ENCODE results near the gene KBTBD4. TPM values are rescaled to one million over a fixed set of nuclear protein-coding genes. Genes with fewer than 3 reads are reported as not detected.

The KBTBD4 gene
- total RNA-seq, 1 experiment from 2014 or later: 12.5 TPM

DNA sequence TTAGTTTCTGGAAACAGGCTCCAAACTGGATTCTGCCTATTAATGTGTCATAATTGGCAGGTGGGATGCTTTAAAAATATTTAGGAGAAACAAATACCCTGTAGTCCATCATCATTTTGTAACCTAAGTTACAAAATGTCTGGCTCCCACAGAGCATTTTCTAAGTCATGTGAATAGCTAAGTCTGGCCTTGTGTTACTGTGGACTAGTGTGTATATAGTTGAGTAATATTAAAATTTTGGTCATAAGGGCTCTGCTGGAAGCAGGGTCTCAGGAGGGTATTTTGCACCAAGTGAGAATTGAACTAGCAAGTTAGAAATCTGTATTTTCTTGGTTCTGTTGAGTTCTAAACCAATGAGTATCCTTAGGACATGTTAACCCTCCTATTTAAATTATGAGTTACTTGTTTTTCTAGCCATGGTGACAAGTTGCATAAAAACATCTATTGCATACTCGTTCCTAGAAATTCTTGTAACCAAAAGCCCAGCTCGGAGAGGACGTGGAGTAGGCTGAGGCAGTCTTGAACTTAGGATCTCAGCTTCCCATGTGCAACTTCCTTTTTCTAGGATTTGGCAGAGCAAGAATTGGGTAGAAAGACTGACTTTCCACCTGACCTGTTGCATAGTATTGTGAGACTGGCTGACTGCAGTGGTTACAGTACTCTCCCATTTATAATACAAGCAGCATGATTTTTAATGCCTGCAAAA lies 8.0 kb downstream of the KBTBD4 start:
- ChIA-PET CTCF (no interaction called here), POLR2A (no interaction called here)
- no peak for DNase-seq
- Mint-ChIP-seq H3K4me3 (ENCODE audit: unreplicated experiment) (no peak overlapping the region), H3K9me3 (ENCODE audit: unreplicated experiment) (no peaks in the 10 kb centered on the region), H3K4me1 (ENCODE audit: low read depth, unreplicated experiment) (no peaks in the 10 kb centered on the region), H3K36me3 (ENCODE audit: insufficient read depth, unreplicated experiment) (peaks cover 64% of the 10 kb centered on the region), H3K27me3 (ENCODE audit: insufficient read depth, unreplicated experiment) (no peaks in the 10 kb centered on the region), H3K27ac (ENCODE audit: unreplicated experiment) (no peak overlapping the region)
- no TSS peak for BruUV-seq (replicated peaks)
- no peaks in the 10 kb centered on the region for H3K9me3 ChIP-seq
- TF ChIP-seq, protein P1, sequence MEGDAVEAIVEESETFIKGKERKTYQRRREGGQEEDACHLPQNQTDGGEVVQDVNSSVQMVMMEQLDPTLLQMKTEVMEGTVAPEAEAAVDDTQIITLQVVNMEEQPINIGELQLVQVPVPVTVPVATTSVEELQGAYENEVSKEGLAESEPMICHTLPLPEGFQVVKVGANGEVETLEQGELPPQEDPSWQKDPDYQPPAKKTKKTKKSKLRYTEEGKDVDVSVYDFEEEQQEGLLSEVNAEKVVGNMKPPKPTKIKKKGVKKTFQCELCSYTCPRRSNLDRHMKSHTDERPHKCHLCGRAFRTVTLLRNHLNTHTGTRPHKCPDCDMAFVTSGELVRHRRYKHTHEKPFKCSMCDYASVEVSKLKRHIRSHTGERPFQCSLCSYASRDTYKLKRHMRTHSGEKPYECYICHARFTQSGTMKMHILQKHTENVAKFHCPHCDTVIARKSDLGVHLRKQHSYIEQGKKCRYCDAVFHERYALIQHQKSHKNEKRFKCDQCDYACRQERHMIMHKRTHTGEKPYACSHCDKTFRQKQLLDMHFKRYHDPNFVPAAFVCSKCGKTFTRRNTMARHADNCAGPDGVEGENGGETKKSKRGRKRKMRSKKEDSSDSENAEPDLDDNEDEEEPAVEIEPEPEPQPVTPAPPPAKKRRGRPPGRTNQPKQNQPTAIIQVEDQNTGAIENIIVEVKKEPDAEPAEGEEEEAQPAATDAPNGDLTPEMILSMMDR (IDR thresholded peaks at IDR 0.05; ENCODE audit: insufficient read depth in 1 of 2, low read depth in 1 of 2, low read length in 1 of 2, severe bottlenecking in 1 of 2, unreplicated experiment in 1 of 2): no peak
- intact Hi-C loops (cut with micrococcal nuclease; ENCODE audit: unreplicated experiment): no loop called here
- peaks cover 2% of the 10 kb centered on the region for H3K36me3 ChIP-seq (ENCODE audit: control insufficient read depth, insufficient read depth, low read length)
- H3K4me1 ChIP-seq: no peaks in the 10 kb centered on the region
- H3K27me3 ChIP-seq (replicated peaks; ENCODE audit: control insufficient read depth, insufficient read depth, low read length): no peaks in the 10 kb centered on the region
- H3K4me3 ChIP-seq (ENCODE audit: low read depth, low read length): no peak overlapping the region

DNA sequence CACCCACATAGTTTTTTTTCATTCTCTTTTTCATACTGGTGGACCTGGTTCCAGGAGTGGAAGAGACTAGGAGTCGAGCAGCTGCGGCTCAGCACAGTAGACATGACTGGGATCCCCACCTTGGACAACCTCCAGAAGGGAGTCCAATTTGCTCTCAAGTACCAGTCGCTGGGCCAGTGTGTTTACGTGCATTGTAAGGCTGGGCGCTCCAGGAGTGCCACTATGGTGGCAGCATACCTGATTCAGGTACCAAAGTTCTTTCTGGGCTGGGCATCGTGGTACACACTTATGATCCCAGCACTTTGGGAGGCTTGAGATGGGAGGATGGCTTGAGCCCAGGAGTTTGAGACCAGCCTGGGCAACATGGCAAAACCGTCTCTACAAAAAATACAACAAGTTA lies 9.1 kb downstream of the KBTBD4 start:
- no peak for DNase-seq
- TF ChIP-seq, protein P1 (IDR thresholded peaks at IDR 0.05; ENCODE audit: insufficient read depth in 1 of 2, low read depth in 1 of 2, low read length in 1 of 2, severe bottlenecking in 1 of 2, unreplicated experiment in 1 of 2): no peak
- no TSS peak for BruUV-seq (replicated peaks)
- Mint-ChIP-seq H3K27me3 (ENCODE audit: insufficient read depth, unreplicated experiment) (no peaks in the 10 kb centered on the region), H3K36me3 (ENCODE audit: insufficient read depth, unreplicated experiment) (peaks cover 64% of the 10 kb centered on the region), H3K9me3 (ENCODE audit: unreplicated experiment) (no peaks in the 10 kb centered on the region), H3K4me1 (ENCODE audit: low read depth, unreplicated experiment) (no peaks in the 10 kb centered on the region), H3K4me3 (ENCODE audit: unreplicated experiment) (no peak overlapping the region), H3K27ac (ENCODE audit: unreplicated experiment) (no peak overlapping the region)
- ChIA-PET CTCF (no interaction called here), POLR2A (no interaction called here)
- Histone ChIP-seq H3K4me3 (ENCODE audit: low read depth, low read length) (no peak overlapping the region), H3K9me3 (no peaks in the 10 kb centered on the region), H3K36me3 (ENCODE audit: control insufficient read depth, insufficient read depth, low read length) (peaks cover 2% of the 10 kb centered on the region), H3K27me3 (replicated peaks; ENCODE audit: control insufficient read depth, insufficient read depth, low read length) (no peaks in the 10 kb centered on the region), H3K4me1 (no peaks in the 10 kb centered on the region; the same call in 1 of the 2 replicates)
- intact Hi-C loops (cut with micrococcal nuclease; ENCODE audit: unreplicated experiment): no loop called here

DNA sequence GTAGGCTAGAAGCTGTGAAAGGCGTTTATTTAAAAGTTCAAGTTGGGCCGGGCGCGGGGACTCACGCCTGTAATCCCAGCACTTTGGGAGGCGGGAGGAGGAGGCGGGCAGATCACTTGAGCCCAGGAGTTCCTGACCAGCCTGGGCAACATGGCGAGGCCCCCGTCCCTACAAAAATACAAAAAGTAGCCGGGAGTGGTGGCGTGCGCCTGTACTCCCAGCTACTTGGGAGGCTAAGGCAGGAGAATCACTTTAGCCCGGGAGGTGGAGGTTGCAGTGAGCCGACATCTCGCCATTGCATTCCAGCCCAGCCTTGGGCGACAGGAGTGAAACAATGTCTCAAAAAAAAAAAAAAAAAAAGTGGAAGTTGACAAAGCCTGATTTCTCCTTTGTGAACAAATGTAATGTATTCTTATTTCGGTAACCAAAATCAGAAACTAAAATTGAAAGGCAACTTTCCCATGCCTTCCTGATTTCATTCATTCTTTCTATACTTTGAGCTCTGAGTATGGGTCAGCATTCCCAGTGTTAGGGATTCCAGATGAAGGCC lies 12.5 kb downstream of the KBTBD4 start:
- Histone ChIP-seq H3K36me3 (ENCODE audit: control insufficient read depth, insufficient read depth, low read length) (no peaks in the 10 kb centered on the region; the same call in none of the 2 replicates), H3K9me3 (no peaks in the 10 kb centered on the region), H3K4me1 (no peaks in the 10 kb centered on the region; the same call in 1 of the 2 replicates), H3K27me3 (replicated peaks; ENCODE audit: control insufficient read depth, insufficient read depth, low read length) (no peaks in the 10 kb centered on the region), H3K4me3 (ENCODE audit: low read depth, low read length) (peak overlapping the region; percentile 97)
- Mint-ChIP-seq H3K4me3 (ENCODE audit: unreplicated experiment) (peak overlapping the region; percentile 77), H3K4me1 (ENCODE audit: low read depth, unreplicated experiment) (no peaks in the 10 kb centered on the region), H3K36me3 (ENCODE audit: insufficient read depth, unreplicated experiment) (peaks cover 38% of the 10 kb centered on the region), H3K27ac (ENCODE audit: unreplicated experiment) (peak overlapping the region; percentile 82), H3K9me3 (ENCODE audit: unreplicated experiment) (no peaks in the 10 kb centered on the region), H3K27me3 (ENCODE audit: insufficient read depth, unreplicated experiment) (no peaks in the 10 kb centered on the region)
- TF ChIP-seq, protein P1 (IDR thresholded peaks at IDR 0.05; ENCODE audit: insufficient read depth in 1 of 2, low read depth in 1 of 2, low read length in 1 of 2, severe bottlenecking in 1 of 2, unreplicated experiment in 1 of 2): no peak
- ChIA-PET CTCF (interaction anchor here (0.6 to 2.8 kb wide), 4 partner anchors 10 to 52 kb away, joined by 3 to 16 read pairs (median 4); partner anchors contain the start of genes CELF1 and FAM180B), POLR2A (interaction anchor here (1.0 to 1.1 kb wide), 2 partner anchors 12 to 14 kb away, joined by 4 to 5 read pairs; partner anchors contain the start of genes KBTBD4 and NDUFS3)
- no TSS peak for BruUV-seq (replicated peaks)
- no peak for DNase-seq
- intact Hi-C loops (cut with micrococcal nuclease; ENCODE audit: unreplicated experiment): no loop called here

Measured in Caco-2 (cell line).